HCT116 (cell line): ENCODE measurements around the gene ARMH3. TPM values are rescaled to one million over a fixed set of nuclear protein-coding genes. Genes with fewer than 3 reads are reported as not detected.

Experiments used
- ATAC-seq: fragments of 200-7000 bp; cut with Tn5 transposase; 2 replicates; pipeline ENCODE4 v1.9.1; 2020; ENCODE audit warnings: mild to moderate bottlenecking, moderate library complexity
- BruUV-seq: library from RNA; stranded (reverse); fragments of 400-500 nt; replicated peaks from 2 replicates; lab custom pipeline; 2021; lab: Mats Ljungman, UMichigan
- CTCF ChIA-PET: fragments of 300-600 bp; sonication (Branson Sonifier 250); formaldehyde crosslinking; loops from one replicate; lab custom pipeline; 2021; ENCODE audit warnings: antibody characterized with exemption; lab: Charles Lee
- POLR2A ChIA-PET: fragments of 300-600, 350-600 bp; sonication (Branson Sonifier 250); formaldehyde crosslinking; loops from one replicate; lab custom pipeline; 2021; ENCODE audit warnings: antibody characterized with exemption; lab: Charles Lee
- RAD21 ChIA-PET, 2 experiments: fragments of 300-600 bp; sonication (Branson Sonifier 250); formaldehyde crosslinking; loops; one replicate each; lab custom pipeline; 2023; ENCODE audit warnings: low total read pairs in 2 of 2; ENCODE audit not compliant: uncharacterized antibody in 2 of 2, unreplicated experiment in 2 of 2, low non-redundant PET in 1 of 2; lab: Charles Lee
- DNase-seq: peaks from one replicate; pipeline ENCODE4 v3.0.0-alpha.2; 2010; ENCODE audit warnings: low read depth, low spot score
- H2AFZ ChIP-seq: fragments of 200-600 bp; shearing (Covaris generic), sonication (generic); 2 replicates; pipeline ENCODE4 v1.6.1; 2017; ENCODE audit warnings: low read depth, mixed run types, mixed read lengths, antibody characterized with exemption, low read length; ENCODE audit not compliant: poor library complexity, severe bottlenecking
- H3K27ac ChIP-seq: 2 replicates; pipeline ENCODE4 v1.5.1; 2012; ENCODE audit warnings: low read depth, low read length
- H3K27me3 ChIP-seq: fragments of 200-600 bp; sonication (generic); 2 replicates; pipeline ENCODE4 v1.6.1; 2016; ENCODE audit warnings: mixed run types, low read length, mixed read lengths; ENCODE audit not compliant: insufficient read depth
- H3K36me3 ChIP-seq, 2 experiments: fragments of 200-500 bp in 1 of 2; fragments of 200-600 bp in 1 of 2; sonication (Bioruptor generic) in 1 of 2; sonication (generic) in 1 of 2; 2 replicates each; pipeline versions ENCODE4 v1.5.1 to v1.6.1; 2014 to 2016; ENCODE audit warnings: low read length in 2 of 2, inconsistent platforms in 1 of 2, mixed read lengths in 1 of 2, mixed run types in 1 of 2; ENCODE audit not compliant: insufficient read depth in 2 of 2, control insufficient read depth in 1 of 2
- H3K4me1 ChIP-seq, 2 experiments: fragments of 200-600 bp in 1 of 2; sonication (generic) in 1 of 2; 2 replicates each; pipeline versions ENCODE4 v1.5.1 to v1.6.1; 2012 to 2017; ENCODE audit warnings: low read length in 2 of 2, inconsistent platforms in 1 of 2, mild to moderate bottlenecking in 1 of 2, mixed read lengths in 1 of 2, mixed run types in 1 of 2, moderate library complexity in 1 of 2; ENCODE audit not compliant: insufficient read depth in 2 of 2, control insufficient read depth in 1 of 2
- H3K4me2 ChIP-seq: fragments of 200-600 bp; sonication (generic); 2 replicates; pipeline ENCODE4 v1.6.1; 2017; ENCODE audit warnings: mixed run types, low read length, mixed read lengths
- H3K4me3 ChIP-seq, 2 experiments: fragments of 200-600 bp in 1 of 2; sonication (generic) in 1 of 2; replicated peaks in 1 of 2; 2 replicates each; pipeline ENCODE4 v1.5.1; 2011 to 2016; ENCODE audit warnings: low read length in 2 of 2, control low read depth in 1 of 2, low read depth in 1 of 2, mild to moderate bottlenecking in 1 of 2, mixed read lengths in 1 of 2, mixed run types in 1 of 2
- H3K79me2 ChIP-seq: fragments of 200-600 bp; sonication (generic); 2 replicates; pipeline ENCODE4 v1.6.1; 2017; ENCODE audit warnings: mild to moderate bottlenecking, mixed run types, low read length, moderate library complexity, mixed read lengths; ENCODE audit not compliant: insufficient read depth
- H3K9ac ChIP-seq: fragments of 200-600 bp; sonication (generic); 2 replicates; pipeline ENCODE4 v1.6.1; 2016; ENCODE audit warnings: low read length, mixed read lengths
- H3K9me2 ChIP-seq: fragments of 200-600 bp; sonication (generic), shearing (Covaris generic); 2 replicates; pipeline ENCODE4 v1.6.1; 2017; ENCODE audit warnings: mixed run types, mild to moderate bottlenecking, moderate library complexity; ENCODE audit not compliant: insufficient read depth
- H3K9me3 ChIP-seq, 2 experiments: fragments of 200-500 bp in 1 of 2; fragments of 200-600 bp in 1 of 2; sonication (Bioruptor generic) in 1 of 2; sonication (generic) in 1 of 2; 2 replicates each; pipeline ENCODE4 v1.6.1; 2014 to 2017; ENCODE audit warnings: low read length in 2 of 2, mixed read lengths in 2 of 2, inconsistent platforms in 1 of 2, low read depth in 1 of 2, mild to moderate bottlenecking in 1 of 2, mixed run types in 1 of 2, moderate library complexity in 1 of 2; ENCODE audit not compliant: control insufficient read depth in 1 of 2, insufficient read depth in 1 of 2
- H4K20me1 ChIP-seq: fragments of 200-600 bp; sonication (generic), shearing (Covaris generic); 2 replicates; pipeline ENCODE4 v1.6.1; 2017; ENCODE audit warnings: mixed run types, mild to moderate bottlenecking, moderate library complexity; ENCODE audit not compliant: insufficient read depth
- EGR1 ChIP-seq: IDR thresholded peaks from 2 replicates; pipeline ENCODE4 v1.6.1; 2012; ENCODE audit warnings: low read depth
- EZH2 ChIP-seq: fragments of 200-600 bp; sonication (generic); IDR thresholded peaks from 2 replicates; pipeline ENCODE4 v1.6.1; 2017; ENCODE audit warnings: antibody characterized with exemption, mixed run types
- EZH2phosphoT487 ChIP-seq: fragments of 200-600 bp; IDR thresholded peaks from 2 replicates; pipeline ENCODE4 v1.6.1; 2018; ENCODE audit warnings: antibody characterized with exemption, borderline replicate concordance
- FOSL1 ChIP-seq: IDR thresholded peaks from 2 replicates; pipeline ENCODE4 v1.6.1; 2012; ENCODE audit warnings: low read depth
- JUND ChIP-seq: IDR thresholded peaks from 2 replicates; pipeline ENCODE4 v1.6.1; 2012
- POLR2AphosphoS5 ChIP-seq: IDR thresholded peaks from 2 replicates; pipeline ENCODE4 v1.6.1; 2011; ENCODE audit warnings: mild to moderate bottlenecking, low read depth, low read length, moderate library complexity
- RAD21 ChIP-seq: IDR thresholded peaks from 2 replicates; pipeline ENCODE4 v1.6.1; 2012; ENCODE audit warnings: low read depth, mild to moderate bottlenecking
- REST ChIP-seq: IDR thresholded peaks from 2 replicates; pipeline ENCODE4 v1.6.1; 2012; ENCODE audit warnings: low read depth
- SIN3A ChIP-seq: IDR thresholded peaks from 2 replicates; pipeline ENCODE4 v1.6.1; 2012; ENCODE audit warnings: low read depth
- SRF ChIP-seq: IDR thresholded peaks from 2 replicates; pipeline ENCODE4 v1.6.1; 2012; ENCODE audit warnings: low read depth
- ZFX ChIP-seq: fragments of 450-650 bp; IDR thresholded peaks from 2 replicates; pipeline ENCODE4 v1.6.1; 2017
- ZNF274 ChIP-seq: fragments of 200-500 bp; sonication (Bioruptor generic); IDR thresholded peaks from 2 replicates; pipeline ENCODE4 v1.6.1; 2014; ENCODE audit warnings: mild to moderate bottlenecking, low read depth, low read length, inconsistent platforms
- intact Hi-C: fragments of 100-400 bp; cut with micrococcal nuclease; formaldehyde crosslinking; loops from 2 replicates; pipeline ENCODE4 v1.10.0; 2022
- total RNA-seq: library from RNA; stranded (reverse); gene quantifications from one replicate; pipeline ENCODE4 v1.2.1, GENCODE V29; 2021; ENCODE audit not compliant: unreplicated experiment
- TF ChIP-seq, protein P1 (sequence below), 3 experiments: fragments of 200-600 bp in 1 of 3; sonication (generic) in 1 of 3; IDR thresholded peaks in 2 of 3; conservative IDR thresholded peaks in 1 of 3; 2 replicates each; pipeline ENCODE4 v1.5.1; 2012 to 2017; ENCODE audit warnings: low read depth in 2 of 3, low read length in 2 of 3, antibody characterized with exemption in 1 of 3, borderline replicate concordance in 1 of 3, control low read depth in 1 of 3, mild to moderate bottlenecking in 1 of 3, mixed read lengths in 1 of 3, mixed run types in 1 of 3, moderate library complexity in 1 of 3; ENCODE audit not compliant: insufficient read depth in 1 of 3

The ARMH3 gene
- total RNA-seq, 1 experiment from 2014 or later, result 30.4 TPM

DNA sequence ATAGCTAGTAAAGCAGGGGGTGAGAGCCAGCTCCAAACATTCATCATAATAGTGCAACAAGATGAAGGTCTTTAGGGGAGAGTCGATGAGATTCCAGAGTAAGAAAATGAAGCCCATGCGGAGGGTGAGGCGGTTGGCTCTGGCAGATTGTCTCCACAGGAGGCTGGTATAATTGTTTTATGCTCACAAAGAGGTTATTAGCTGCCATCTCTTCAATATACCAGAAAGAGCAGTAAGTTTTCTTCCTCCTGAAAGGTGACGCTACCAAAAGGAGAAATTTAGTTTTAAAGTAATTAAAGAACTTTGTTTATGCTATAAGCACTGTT, 153.2 kb downstream of the ARMH3 start:
- Histone ChIP-seq H3K4me3 (no peak overlapping the region), H4K20me1 (no peaks in the 10 kb centered on the region), H3K79me2 (no peaks in the 10 kb centered on the region), H3K4me2 (no peak overlapping the region), H3K27me3 (no peaks in the 10 kb centered on the region), H3K27ac (no peak overlapping the region), H3K4me1 (no peaks in the 10 kb centered on the region), H3K9me2 (peaks cover 5% of the 10 kb centered on the region), H2AFZ (no peak overlapping the region), H3K9ac (no peak overlapping the region), H3K9me3 (no peaks in the 10 kb centered on the region), H3K36me3 (no peaks in the 10 kb centered on the region)
- ChIA-PET RAD21 (no interaction called here), CTCF (interaction anchor here (1.6 to 2.3 kb wide), 2 partner anchors 13 to 107 kb away, joined by 5 to 8 read pairs; no protein-coding TSS in a partner anchor), POLR2A (no interaction called here)
- no peak for DNase-seq
- intact Hi-C loops, result no loop called here
- ATAC-seq, result no peak
- BruUV-seq, result no TSS peak
- no peak for TF ChIP-seq EGR1
- TF ChIP-seq EZH2, result no peak
- no peak for TF ChIP-seq EZH2phosphoT487
- TF ChIP-seq ZNF274, result no peak
- TF ChIP-seq POLR2AphosphoS5, result no peak
- no peak for TF ChIP-seq RAD21
- no peak for TF ChIP-seq REST
- TF ChIP-seq FOSL1, result no peak
- TF ChIP-seq SRF, result no peak
- TF ChIP-seq SIN3A, result no peak
- no peak for TF ChIP-seq ZFX
- TF ChIP-seq JUND, result no peak
- TF ChIP-seq, protein P1, sequence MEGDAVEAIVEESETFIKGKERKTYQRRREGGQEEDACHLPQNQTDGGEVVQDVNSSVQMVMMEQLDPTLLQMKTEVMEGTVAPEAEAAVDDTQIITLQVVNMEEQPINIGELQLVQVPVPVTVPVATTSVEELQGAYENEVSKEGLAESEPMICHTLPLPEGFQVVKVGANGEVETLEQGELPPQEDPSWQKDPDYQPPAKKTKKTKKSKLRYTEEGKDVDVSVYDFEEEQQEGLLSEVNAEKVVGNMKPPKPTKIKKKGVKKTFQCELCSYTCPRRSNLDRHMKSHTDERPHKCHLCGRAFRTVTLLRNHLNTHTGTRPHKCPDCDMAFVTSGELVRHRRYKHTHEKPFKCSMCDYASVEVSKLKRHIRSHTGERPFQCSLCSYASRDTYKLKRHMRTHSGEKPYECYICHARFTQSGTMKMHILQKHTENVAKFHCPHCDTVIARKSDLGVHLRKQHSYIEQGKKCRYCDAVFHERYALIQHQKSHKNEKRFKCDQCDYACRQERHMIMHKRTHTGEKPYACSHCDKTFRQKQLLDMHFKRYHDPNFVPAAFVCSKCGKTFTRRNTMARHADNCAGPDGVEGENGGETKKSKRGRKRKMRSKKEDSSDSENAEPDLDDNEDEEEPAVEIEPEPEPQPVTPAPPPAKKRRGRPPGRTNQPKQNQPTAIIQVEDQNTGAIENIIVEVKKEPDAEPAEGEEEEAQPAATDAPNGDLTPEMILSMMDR (IDR thresholded peaks at IDR 0.05 in 2 of 3, conservative IDR thresholded peaks at IDR 0.05 in 1 of 3; ENCODE audit: borderline replicate concordance in 1 of 3, insufficient read depth in 1 of 3, low read depth in 2 of 3, low read length in 2 of 3), result no peak
